GM12873 (cell line): ENCODE results near the gene SH3BP5L.

Source experiments
- TF ChIP-seq, protein P1 (sequence below): IDR thresholded peaks from 2 replicates; pipeline ENCODE4 v1.5.1; 2012; ENCODE audit warnings: low read depth, mild to moderate bottlenecking, moderate library complexity, low read length, control low read depth; ENCODE audit not compliant: insufficient read depth; ENCODE audit errors: missing control alignments

SH3BP5L gene

GRCh38 chr1:248817065-248817464, 8.7 kb downstream of the SH3BP5L start:
- TF ChIP-seq, protein P1, sequence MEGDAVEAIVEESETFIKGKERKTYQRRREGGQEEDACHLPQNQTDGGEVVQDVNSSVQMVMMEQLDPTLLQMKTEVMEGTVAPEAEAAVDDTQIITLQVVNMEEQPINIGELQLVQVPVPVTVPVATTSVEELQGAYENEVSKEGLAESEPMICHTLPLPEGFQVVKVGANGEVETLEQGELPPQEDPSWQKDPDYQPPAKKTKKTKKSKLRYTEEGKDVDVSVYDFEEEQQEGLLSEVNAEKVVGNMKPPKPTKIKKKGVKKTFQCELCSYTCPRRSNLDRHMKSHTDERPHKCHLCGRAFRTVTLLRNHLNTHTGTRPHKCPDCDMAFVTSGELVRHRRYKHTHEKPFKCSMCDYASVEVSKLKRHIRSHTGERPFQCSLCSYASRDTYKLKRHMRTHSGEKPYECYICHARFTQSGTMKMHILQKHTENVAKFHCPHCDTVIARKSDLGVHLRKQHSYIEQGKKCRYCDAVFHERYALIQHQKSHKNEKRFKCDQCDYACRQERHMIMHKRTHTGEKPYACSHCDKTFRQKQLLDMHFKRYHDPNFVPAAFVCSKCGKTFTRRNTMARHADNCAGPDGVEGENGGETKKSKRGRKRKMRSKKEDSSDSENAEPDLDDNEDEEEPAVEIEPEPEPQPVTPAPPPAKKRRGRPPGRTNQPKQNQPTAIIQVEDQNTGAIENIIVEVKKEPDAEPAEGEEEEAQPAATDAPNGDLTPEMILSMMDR = no peak

DNA sequence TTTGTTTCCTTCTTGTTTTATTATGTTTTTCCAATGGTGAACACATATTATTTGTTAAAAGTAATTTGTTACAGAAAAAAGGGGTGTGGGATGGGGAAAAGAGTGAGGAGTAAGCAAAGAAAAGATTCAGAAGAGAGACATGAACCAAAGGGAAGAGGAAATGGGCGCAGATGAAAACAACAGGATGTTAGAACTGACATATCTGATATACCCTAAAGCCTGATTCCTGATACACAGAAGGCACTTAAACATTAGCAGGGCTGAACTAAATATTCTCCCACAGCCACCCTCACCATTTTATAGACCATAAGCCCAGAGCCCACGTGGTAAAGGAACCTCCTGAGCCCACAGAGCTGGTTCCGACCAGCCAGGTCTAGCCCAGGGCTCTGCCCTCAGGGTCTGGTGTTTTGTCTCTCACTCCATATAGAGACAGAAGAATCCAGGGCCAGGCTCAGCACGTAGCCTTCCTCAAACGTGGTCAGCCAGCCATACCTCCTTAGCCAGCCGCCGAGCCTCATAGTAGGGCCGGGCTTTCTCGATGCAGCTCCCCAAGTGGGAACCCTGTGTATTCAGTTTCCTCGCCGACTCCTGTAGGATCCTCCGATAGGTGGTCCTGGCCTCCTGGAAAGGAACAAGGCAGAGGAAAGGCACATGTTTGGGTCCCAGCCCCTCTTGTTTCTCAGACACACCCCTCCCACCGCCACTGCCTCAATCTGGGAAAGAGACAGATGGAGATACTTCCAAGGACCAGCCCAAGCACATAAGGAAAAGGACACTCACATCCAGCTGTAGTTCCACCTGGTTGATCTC, 9.5 kb downstream of the SH3BP5L start:
- TF ChIP-seq, protein P1 = no peak

- TF ChIP-seq, protein P1 = no peak
Measured at GRCh38 chr1:248815407-248816034, 10.2 kb downstream of the SH3BP5L start.

DNA sequence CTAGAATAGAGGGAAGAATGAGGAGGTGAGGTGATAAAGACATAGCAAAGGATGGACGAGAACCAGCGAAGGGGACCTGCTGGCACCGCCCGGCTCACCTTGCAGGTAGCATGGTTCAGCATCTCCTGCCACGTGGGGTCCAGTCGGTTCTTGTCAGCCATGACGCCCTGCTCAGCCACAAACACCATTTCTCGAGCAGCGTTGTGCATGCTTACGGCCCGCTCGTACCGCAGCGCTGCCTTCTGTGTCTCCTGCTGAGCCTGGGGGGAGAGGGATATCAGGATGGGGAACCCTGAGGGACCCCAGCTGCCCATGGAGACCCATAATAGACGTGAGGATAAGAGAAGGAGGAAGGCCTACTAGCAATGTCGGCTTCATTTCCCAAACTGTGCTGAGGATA, 11.4 kb downstream of the SH3BP5L start:
- TF ChIP-seq, protein P1 = no peak

DNA sequence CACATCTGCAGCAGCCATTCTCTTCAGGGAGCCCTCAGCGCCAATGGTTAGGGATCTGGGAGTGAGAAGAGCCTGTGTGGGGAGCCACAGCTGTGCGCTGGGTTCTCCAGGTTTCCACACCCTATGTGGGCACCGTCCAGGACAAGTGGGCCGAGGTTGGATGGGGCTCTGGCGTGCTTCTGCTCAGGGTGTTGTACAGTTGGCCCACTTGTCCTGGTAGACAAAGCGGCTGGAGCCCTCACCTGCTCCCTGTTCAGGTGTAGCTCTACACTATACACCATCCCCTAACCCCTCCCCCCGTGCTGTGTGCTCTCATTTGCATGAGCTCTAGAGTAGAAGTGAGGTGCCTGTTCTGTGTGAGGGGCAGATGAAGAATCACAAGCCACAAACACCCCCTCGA, 12.2 kb downstream of the SH3BP5L start:
- TF ChIP-seq, protein P1 = no peak

DNA sequence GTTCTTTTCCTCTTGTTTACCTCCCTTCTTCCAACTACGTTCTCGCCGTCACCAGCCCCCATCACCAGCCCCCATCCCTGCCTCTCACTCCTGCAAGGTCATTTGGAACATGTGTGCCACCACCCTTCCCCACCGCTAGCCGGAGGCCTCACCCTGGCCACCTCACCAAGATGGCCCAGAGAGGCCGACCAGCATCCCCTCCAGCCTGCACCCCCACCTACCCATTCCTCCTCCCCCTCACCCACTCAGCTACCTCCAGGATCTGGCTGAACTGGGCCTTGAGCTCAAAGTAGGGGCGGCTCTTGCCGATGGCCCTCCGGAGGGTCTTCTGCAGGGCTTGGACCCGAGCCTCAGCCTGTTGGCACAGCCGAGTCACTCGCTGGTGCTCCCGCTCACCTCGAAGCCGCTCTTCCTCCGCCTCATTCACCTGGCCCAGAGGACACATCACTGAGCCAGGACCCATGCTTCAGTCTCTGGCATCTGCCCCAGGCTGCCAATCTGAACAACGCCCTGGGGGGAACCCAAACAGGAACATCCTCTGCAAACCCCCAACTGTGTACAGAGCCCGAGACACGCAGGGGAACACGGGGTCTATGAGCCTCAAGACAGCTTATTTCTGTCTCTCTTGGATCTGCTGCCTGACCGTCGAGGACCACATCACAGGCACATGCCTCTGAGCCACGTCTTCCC, 12.8 kb downstream of the SH3BP5L start:
- TF ChIP-seq, protein P1 = no peak
